Osteoblast (primary cell): ENCODE data around the gene CRLF1. TPM values are rescaled to one million over a fixed set of nuclear protein-coding genes. Genes with fewer than 3 reads are reported as not detected.

Experiments
- DNase-seq: peaks from one replicate; pipeline ENCODE4 v3.0.0; 2011; ENCODE audit warnings: low spot score, mixed read lengths; ENCODE audit not compliant: insufficient read length; ENCODE audit errors: missing footprints
- H2AFZ ChIP-seq: 2 replicates; pipeline ENCODE4 v1.6.0; 2011; ENCODE audit warnings: mild to moderate bottlenecking, low read length
- H3K27ac ChIP-seq: 2 replicates; pipeline ENCODE4 v1.5.1; 2011; ENCODE audit warnings: mild to moderate bottlenecking, low read depth, low read length, moderate library complexity
- H3K27me3 ChIP-seq: 2 replicates; pipeline ENCODE4 v1.6.0; 2012; ENCODE audit warnings: mild to moderate bottlenecking, control low read depth, inconsistent platforms, low read length, moderate library complexity; ENCODE audit not compliant: insufficient read depth
- H3K36me3 ChIP-seq: 2 replicates; pipeline ENCODE4 v1.5.1; 2011; ENCODE audit warnings: mild to moderate bottlenecking, low read length, control low read depth, moderate library complexity; ENCODE audit not compliant: insufficient read depth
- H3K4me1 ChIP-seq: 2 replicates; pipeline ENCODE4 v1.5.1; 2011; ENCODE audit warnings: mild to moderate bottlenecking, low read length, control low read depth, moderate library complexity; ENCODE audit not compliant: insufficient read depth
- H3K4me2 ChIP-seq: 2 replicates; pipeline ENCODE4 v1.6.0; 2011; ENCODE audit warnings: mild to moderate bottlenecking, low read length; ENCODE audit not compliant: insufficient read depth
- H3K4me3 ChIP-seq: fragments of 200-600 bp; sonication (generic); 3 replicates; pipeline ENCODE4 v1.5.1; 2012; ENCODE audit warnings: mild to moderate bottlenecking, low read length, inconsistent platforms; ENCODE audit not compliant: insufficient read depth
- H3K79me2 ChIP-seq: 2 replicates; pipeline ENCODE4 v1.6.0; 2012; ENCODE audit warnings: mild to moderate bottlenecking, low read length, control low read depth, inconsistent platforms; ENCODE audit not compliant: insufficient read depth
- H3K9me3 ChIP-seq: 2 replicates; pipeline ENCODE4 v1.5.1; 2011; ENCODE audit warnings: low read depth, low read length, control low read depth
- H4K20me1 ChIP-seq: 2 replicates; pipeline ENCODE4 v1.6.0; 2012; ENCODE audit warnings: mild to moderate bottlenecking, low read length, control low read depth; ENCODE audit not compliant: insufficient read depth
- total RNA-seq: library from RNA; depleted of rRNA; stranded (reverse); fragments of >200 nt; gene quantifications from 2 replicates; pipeline ENCODE4 v1.2.3, GENCODE V29; 2012
- TF ChIP-seq, protein P1 (sequence below): IDR thresholded peaks from 2 replicates; pipeline ENCODE4 v1.5.1; 2011; ENCODE audit warnings: mild to moderate bottlenecking, low read depth, low read length, moderate library complexity; ENCODE audit errors: extremely low read depth

Gene CRLF1
- total RNA-seq, 1 donor, result 6.9 TPM

DNA sequence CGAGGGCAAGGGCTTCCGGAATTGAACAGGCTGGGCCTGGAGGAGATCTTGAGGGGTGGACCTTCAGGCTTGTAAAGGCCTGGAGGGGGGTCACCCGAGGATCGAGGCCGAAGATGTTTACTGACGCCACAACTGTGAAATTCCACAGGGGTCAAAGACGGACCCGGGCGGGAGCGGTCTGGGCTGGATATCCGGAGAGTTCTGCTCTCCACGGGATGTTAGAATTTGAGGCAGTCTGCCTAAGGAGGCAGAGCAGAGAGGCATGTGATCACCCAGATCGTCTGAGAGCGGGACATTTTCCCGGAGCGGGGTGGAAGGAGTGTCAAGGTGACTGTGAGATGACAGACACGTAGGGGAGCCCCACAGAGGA, 43.4 kb upstream of the CRLF1 start:
- H3K36me3 ChIP-seq, result no peaks in the 10 kb centered on the region
- no peaks in the 10 kb centered on the region for H4K20me1 ChIP-seq
- TF ChIP-seq, protein P1, sequence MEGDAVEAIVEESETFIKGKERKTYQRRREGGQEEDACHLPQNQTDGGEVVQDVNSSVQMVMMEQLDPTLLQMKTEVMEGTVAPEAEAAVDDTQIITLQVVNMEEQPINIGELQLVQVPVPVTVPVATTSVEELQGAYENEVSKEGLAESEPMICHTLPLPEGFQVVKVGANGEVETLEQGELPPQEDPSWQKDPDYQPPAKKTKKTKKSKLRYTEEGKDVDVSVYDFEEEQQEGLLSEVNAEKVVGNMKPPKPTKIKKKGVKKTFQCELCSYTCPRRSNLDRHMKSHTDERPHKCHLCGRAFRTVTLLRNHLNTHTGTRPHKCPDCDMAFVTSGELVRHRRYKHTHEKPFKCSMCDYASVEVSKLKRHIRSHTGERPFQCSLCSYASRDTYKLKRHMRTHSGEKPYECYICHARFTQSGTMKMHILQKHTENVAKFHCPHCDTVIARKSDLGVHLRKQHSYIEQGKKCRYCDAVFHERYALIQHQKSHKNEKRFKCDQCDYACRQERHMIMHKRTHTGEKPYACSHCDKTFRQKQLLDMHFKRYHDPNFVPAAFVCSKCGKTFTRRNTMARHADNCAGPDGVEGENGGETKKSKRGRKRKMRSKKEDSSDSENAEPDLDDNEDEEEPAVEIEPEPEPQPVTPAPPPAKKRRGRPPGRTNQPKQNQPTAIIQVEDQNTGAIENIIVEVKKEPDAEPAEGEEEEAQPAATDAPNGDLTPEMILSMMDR, result no peak
- H3K27ac ChIP-seq, result peak overlapping the region; percentile 100
- peak overlapping the region; percentile 68 for H2AFZ ChIP-seq
- H3K4me1 ChIP-seq, result peaks cover 37% of the 10 kb centered on the region
- H3K4me2 ChIP-seq, result peak overlapping the region; percentile 84
- DNase-seq, result peak; percentile 96
- peaks cover 62% of the 10 kb centered on the region for H3K79me2 ChIP-seq
- peak overlapping the region; percentile 54 for H3K4me3 ChIP-seq
- H3K27me3 ChIP-seq, result no peaks in the 10 kb centered on the region
- H3K9me3 ChIP-seq, result no peaks in the 10 kb centered on the region

DNA sequence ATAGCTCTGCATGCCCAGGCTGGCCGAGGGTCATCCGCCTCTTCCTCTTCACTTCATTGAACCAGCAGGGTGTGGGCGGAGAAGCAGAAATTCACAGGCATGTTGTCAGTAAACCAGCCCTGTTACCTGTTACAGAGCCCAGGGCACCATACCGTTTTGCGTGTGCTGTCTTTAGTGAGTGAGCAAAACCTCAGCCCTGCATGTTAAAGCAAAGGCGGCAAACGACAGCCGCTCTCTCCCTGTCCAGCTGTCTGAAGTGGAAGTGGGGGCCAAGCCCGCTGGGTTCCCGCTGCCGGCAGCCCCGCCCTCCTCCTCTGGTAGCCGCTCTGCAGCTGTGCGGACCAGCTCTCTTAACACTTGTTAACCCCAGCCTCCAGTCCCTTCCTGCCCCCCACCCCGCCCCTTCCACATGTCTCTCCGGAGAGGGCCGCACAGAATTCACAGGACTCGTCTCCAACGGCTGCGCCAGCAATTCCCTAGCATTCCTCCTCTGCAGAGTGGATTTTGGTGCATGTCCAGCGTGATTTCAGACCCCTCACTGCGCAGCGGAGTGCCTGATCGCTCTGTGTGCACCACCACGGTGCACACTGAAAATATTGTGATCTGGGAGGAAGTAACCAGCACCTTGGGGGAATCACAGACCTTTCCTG, 42.9 kb upstream of the CRLF1 start:
- Histone ChIP-seq H3K9me3 (no peaks in the 10 kb centered on the region), H3K27me3 (no peaks in the 10 kb centered on the region), H3K36me3 (no peaks in the 10 kb centered on the region), H3K4me3 (peak overlapping the region; percentile 54), H4K20me1 (no peaks in the 10 kb centered on the region), H3K4me2 (peak overlapping the region; percentile 84), H3K27ac (peak overlapping the region; percentile 100), H2AFZ (peak overlapping the region; percentile 68), H3K4me1 (peaks cover 42% of the 10 kb centered on the region), H3K79me2 (peaks cover 63% of the 10 kb centered on the region)
- DNase-seq, result peak; percentile 90
- TF ChIP-seq, protein P1, result no peak

DNA sequence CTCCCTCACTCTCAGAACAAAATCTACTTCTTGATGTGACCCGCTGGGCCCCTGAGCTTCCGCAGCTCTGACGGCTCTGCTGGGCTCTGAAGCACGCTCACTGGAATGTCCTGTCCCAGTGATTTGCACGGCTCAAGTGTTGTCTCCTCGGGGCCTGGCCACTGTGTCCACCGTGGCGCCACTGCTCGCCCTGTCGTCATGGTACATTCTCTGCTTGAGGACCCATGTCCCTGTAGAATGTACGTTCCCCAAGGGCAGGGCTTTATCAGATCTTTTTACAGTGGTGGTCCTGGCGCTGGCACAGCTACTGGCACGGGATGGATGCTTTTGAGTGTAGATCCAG, 42.3 kb upstream of the CRLF1 start:
- peaks cover 1% of the 10 kb centered on the region for H3K36me3 ChIP-seq
- peak; percentile 66 for DNase-seq
- H3K9me3 ChIP-seq, result peaks cover 2% of the 10 kb centered on the region
- peak overlapping the region; percentile 54 for H3K4me3 ChIP-seq
- peaks cover 45% of the 10 kb centered on the region for H3K4me1 ChIP-seq
- peak overlapping the region; percentile 100 for H3K27ac ChIP-seq
- H3K79me2 ChIP-seq, result peaks cover 64% of the 10 kb centered on the region
- TF ChIP-seq, protein P1, result no peak
- no peak overlapping the region for H2AFZ ChIP-seq
- H3K4me2 ChIP-seq, result peak overlapping the region; percentile 84
- H4K20me1 ChIP-seq, result no peaks in the 10 kb centered on the region
- H3K27me3 ChIP-seq, result no peaks in the 10 kb centered on the region

DNA sequence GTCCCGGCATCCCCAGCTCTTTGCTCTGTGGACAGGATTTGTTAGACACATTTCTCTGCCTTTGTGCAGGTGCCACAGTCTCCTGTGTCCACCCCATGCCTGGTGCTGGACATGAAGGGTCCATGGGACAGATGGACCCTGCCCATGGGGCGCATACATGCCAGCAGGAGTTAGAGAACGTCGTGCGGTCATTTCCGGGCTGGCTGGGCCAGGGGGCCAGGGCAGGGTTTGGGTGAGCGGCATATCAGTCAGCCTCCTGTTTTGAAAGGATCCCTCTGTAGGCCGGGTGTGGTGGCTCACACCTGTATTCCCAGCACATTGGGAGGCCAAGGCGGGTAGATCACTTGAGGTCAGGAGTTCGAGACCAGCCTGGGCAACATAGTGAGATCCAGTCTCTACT, 41.2 kb upstream of the CRLF1 start:
- Histone ChIP-seq H3K36me3 (peaks cover 7% of the 10 kb centered on the region), H3K27ac (no peak overlapping the region), H3K79me2 (peaks cover 67% of the 10 kb centered on the region), H3K4me3 (no peak overlapping the region), H2AFZ (no peak overlapping the region), H3K4me2 (no peak overlapping the region), H3K9me3 (peaks cover 2% of the 10 kb centered on the region), H3K4me1 (peaks cover 45% of the 10 kb centered on the region), H4K20me1 (no peaks in the 10 kb centered on the region), H3K27me3 (no peaks in the 10 kb centered on the region)
- peak; percentile 21 for DNase-seq
- TF ChIP-seq, protein P1, result no peak
